HG03097 (cell line): ENCODE results near the gene NUAK2.

ENCODE experiments used
- ATAC-seq: cut with Tn5 transposase; IDR thresholded peaks from one replicate; pipeline ENCODE4 v1.9.1; 2021; ENCODE audit not compliant: unreplicated experiment, low FRiP score

Gene NUAK2

GRCh38 chr1:205279986-205280385, 41.6 kb downstream of the NUAK2 start:
- ATAC-seq: no peak

GRCh38 chr1:205276689-205277065, 44.9 kb downstream of the NUAK2 start:
- no peak for ATAC-seq

GRCh38 chr1:205275916-205276688, 45.4 kb downstream of the NUAK2 start:
- ATAC-seq: no peak

- no peak for ATAC-seq
Observed at GRCh38 chr1:205275133-205275532, 46.4 kb downstream of the NUAK2 start.

GRCh38 chr1:205274041-205274691, 47.4 kb downstream of the NUAK2 start:
- ATAC-seq: no peak

- no peak for ATAC-seq
Observed at GRCh38 chr1:205273551-205273982, 48.0 kb downstream of the NUAK2 start.

- no peak for ATAC-seq
Observed at GRCh38 chr1:205272536-205272935, 49.0 kb downstream of the NUAK2 start.

GRCh38 chr1:205271745-205272144, 49.8 kb downstream of the NUAK2 start:
- ATAC-seq: no peak

GRCh38 chr1:205271277-205271676, 50.3 kb downstream of the NUAK2 start:
- no peak for ATAC-seq

GRCh38 chr1:205270764-205271163, 50.8 kb downstream of the NUAK2 start:
- no peak for ATAC-seq

GRCh38 chr1:205270271-205270670, 51.3 kb downstream of the NUAK2 start:
- ATAC-seq: no peak

GRCh38 chr1:205269711-205270110, 51.8 kb downstream of the NUAK2 start:
- ATAC-seq: no peak

GRCh38 chr1:205268846-205269680, 52.5 kb downstream of the NUAK2 start:
- ATAC-seq: no peak

GRCh38 chr1:205267306-205267902, 54.1 kb downstream of the NUAK2 start:
- no peak for ATAC-seq

- no peak for ATAC-seq
Observed at GRCh38 chr1:205266611-205267305, 54.8 kb downstream of the NUAK2 start.

- ATAC-seq: no peak
Observed at GRCh38 chr1:205263580-205264190, 57.9 kb downstream of the NUAK2 start.

GRCh38 chr1:205262731-205263171, 58.8 kb downstream of the NUAK2 start:
- ATAC-seq: no peak

GRCh38 chr1:205261946-205262691, 59.4 kb downstream of the NUAK2 start:
- ATAC-seq: no peak
